Measurements from ENCODE around the gene TLE2.

The TLE2 gene

GRCh38 chr19:3024870-3025548, 4.1 kb downstream of the TLE2 start:
- H3K4me3 ChIP-seq (ENCODE audit: low read depth, low read length) = no peak overlapping the region
- no peak for DNase-seq (ENCODE audit: low read depth, low spot score)
- POLR2A ChIA-PET = no interaction called here
- CTCF ChIA-PET = interaction anchor here (1.2 to 1.5 kb wide), 2 partner anchors 51 to 84 kb away, joined by 3 to 5 read pairs; no protein-coding TSS in a partner anchor
- TF ChIP-seq CTCF (IDR thresholded peaks at IDR 0.05; ENCODE audit: insufficient read depth, low read length, missing control alignments) = no peak

- ChIA-PET POLR2A (no interaction called here), CTCF (interaction anchor here (1.2 to 1.5 kb wide), 2 partner anchors 51 to 85 kb away, joined by 3 to 5 read pairs; no protein-coding TSS in a partner anchor)
- TF ChIP-seq CTCF (IDR thresholded peaks at IDR 0.05; ENCODE audit: insufficient read depth, low read length, missing control alignments) = no peak
- no peak overlapping the region for H3K4me3 ChIP-seq (ENCODE audit: low read depth, low read length)
- DNase-seq (ENCODE audit: low read depth, low spot score) = no peak
Measured at GRCh38 chr19:3024509-3024869, 4.6 kb downstream of the TLE2 start.

GRCh38 chr19:3020321-3020960, 8.6 kb downstream of the TLE2 start:
- no peak for TF ChIP-seq CTCF (IDR thresholded peaks at IDR 0.05; ENCODE audit: insufficient read depth, low read length, missing control alignments)
- no peak overlapping the region for H3K4me3 ChIP-seq (ENCODE audit: low read depth, low read length)
- CTCF ChIA-PET = interaction anchor here (0.8 kb wide), 1 partner anchor 55 kb away, joined by 4 read pairs; no protein-coding TSS in a partner anchor
- no peak for DNase-seq (ENCODE audit: low read depth, low spot score)
- POLR2A ChIA-PET = no interaction called here

- CTCF ChIA-PET = no interaction called here
- POLR2A ChIA-PET = no interaction called here
- TF ChIP-seq CTCF (IDR thresholded peaks at IDR 0.05; ENCODE audit: insufficient read depth, low read length, missing control alignments) = no peak
Measured at GRCh38 chr19:3019211-3019854, 9.7 kb downstream of the TLE2 start.

DNA sequence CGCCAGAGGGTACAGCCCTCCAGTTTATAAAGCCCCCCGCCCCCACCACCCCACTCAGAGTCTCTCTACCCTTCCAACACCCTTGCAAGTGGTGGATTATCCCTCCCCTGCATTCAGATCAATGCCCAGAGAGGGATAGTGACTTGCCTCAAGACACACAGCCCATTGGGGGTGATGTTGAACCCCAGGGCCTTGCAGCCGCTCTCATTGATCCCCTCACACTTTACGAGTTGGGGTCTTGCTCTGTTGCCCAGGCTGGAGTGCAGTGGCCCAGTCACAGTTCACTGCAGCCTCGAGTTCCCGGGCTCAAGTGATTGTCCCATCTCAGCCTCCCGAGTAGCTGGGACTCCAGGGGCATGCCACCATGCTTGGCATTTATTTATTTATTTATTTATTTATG, 11.2 kb downstream of the TLE2 start:
- POLR2A ChIA-PET = no interaction called here
- CTCF ChIA-PET = interaction anchor here (0.7 to 1.2 kb wide), 2 partner anchors 13 to 17 kb away, joined by 3 read pairs; no protein-coding TSS in a partner anchor
- no peak for TF ChIP-seq CTCF (IDR thresholded peaks at IDR 0.05; ENCODE audit: insufficient read depth, low read length, missing control alignments)
- no peak for DNase-seq (ENCODE audit: low read depth, low spot score)
- no peak overlapping the region for H3K4me3 ChIP-seq (ENCODE audit: low read depth, low read length)

More at GRCh38 chr19:3019211-3019854, 9.7 kb downstream of the TLE2 start:
- DNase-seq (ENCODE audit: low read depth, low spot score) = no peak
- no peak overlapping the region for H3K4me3 ChIP-seq (ENCODE audit: low read depth, low read length)

Measured in AG04449 (cell line).